HG03159 (cell line): ENCODE results near the gene NEK1.
A peak's percentile ranks its signal among the peaks of the same experiment; 100 is the strongest.
"Not testable (repeated sequence)": the region's sequence is repeated elsewhere in the genome, so short reads cannot be mapped to it uniquely, and the experiment has no call there.

Experiments used
- ATAC-seq: cut with Tn5 transposase; IDR thresholded peaks from one replicate; pipeline ENCODE4 v1.9.1; 2021; ENCODE audit warnings: mild to moderate bottlenecking, moderate library complexity; ENCODE audit not compliant: unreplicated experiment

NEK1 gene

DNA sequence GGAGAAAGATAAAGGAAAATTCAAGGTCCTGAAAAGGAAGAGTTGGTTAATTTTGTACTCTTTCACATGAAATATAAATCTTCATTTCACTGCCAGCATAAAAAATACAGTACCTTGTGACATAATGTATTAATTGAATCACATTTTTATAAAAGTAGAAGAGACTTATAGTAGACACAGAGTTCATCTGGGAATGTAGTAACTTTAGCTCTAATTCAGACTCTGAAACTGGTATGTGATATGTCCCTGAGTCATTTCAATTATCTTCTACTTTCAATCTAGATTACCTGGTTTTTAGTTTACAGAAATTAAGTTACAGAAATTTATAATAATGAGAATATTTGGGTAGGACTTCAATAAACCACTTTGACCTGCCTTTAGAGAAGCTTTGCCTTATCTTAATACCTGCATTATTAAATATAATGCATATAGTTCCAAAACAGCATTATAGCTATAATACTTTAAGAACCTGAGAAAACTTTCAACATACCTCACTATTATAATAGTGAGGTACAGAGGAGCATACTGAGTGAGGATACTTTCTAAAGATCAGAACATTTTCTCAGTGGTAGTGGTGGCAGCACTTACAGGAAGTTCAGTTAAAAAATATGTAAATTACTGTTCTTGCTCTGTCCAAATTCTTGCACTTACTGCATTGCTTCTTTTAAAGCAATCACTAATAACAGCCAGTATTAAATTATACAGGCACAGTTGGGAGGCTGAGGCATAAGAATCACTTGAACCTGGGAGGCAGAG, 11.2 kb downstream of the NEK1 start:
- ATAC-seq = no peak

DNA sequence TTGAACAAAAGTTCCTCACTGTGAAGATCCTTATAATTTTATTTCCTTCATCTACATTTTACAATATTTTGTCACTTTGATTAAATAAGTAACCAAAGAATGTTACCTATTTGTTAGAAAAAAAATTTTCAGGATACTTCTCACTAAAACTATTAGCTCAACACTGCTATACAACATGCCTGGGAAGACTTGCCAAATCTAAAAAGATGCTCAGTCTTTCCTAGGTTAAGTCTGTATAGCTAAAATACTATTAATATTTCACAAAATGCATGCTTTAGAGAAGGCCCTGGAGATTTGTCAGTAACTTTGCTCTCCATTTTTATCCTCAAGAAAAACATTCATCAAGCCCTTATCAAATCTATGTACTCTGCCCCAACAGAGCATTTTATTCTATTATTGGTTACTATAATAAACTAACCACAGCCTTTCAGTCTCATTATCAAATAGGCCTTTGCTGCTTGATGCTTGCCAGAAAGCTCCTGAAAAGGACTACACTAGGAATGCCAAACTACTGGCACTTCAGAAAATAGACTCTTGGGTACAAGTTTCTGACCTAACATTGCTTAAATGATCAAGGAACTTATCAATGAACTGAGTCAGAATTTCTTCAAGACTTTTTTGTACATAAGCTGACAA, 17.7 kb downstream of the NEK1 start:
- no peak for ATAC-seq

DNA sequence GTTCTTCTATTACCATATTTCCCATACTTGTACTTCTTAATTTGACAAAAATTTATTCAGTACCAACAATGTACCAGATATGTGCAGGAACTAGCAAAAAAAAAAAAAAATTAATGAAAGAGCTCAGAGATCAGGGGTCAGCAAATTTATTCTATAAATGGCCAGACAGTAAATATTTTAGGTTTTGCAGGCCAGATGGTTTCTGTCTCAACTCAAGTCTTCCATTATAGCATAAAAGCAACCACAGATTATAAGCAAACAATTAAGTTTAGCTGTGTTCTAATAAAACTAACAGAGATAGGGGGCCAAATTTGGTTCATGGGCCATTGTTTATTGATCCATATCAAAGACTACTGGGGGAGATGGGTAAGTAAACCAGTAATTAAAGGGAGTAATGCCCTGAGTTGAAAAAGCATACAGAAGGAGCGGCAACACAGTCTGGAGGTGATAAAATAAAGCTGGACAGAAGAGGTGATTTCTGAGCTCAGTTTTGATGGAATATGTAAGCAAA, 19.3 kb downstream of the NEK1 start:
- ATAC-seq = no peak

DNA sequence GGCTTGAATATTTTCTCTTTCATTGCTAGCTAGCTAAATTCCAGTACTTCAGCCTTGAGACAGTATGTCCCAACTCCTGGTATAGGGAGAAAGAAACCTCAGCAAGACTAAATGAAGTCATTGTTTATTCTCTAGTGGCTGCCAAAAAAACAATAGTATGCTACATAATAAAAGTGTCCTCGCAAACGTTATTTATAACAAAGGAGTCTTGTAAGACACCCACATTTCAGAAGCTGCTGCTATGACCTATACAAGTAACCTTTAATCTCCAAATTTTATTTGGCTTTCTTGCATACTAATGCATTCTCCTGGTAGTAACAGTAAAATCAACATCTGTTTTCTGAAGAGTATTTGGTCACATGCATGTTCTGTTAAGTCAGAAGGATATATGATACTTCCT, 28.8 kb downstream of the NEK1 start:
- ATAC-seq = no peak

DNA sequence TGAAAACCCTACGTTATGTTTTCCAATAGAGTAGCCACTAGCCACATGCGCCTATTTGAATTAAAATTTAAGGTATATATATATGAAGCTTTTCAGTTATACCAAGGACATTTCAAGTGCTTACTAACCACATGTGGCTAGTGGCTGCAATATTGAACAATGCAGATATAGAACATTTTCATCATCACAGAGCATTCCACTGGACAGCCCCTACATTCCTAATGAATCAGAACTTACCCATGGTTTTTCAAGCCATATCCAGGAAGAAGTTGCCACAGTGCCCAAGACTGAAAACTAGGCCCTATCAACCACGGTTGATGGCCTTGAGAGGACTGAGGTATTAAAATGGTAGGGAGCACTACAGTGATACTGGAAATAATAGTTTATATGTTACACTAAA, 29.7 kb downstream of the NEK1 start:
- peak; percentile 7 for ATAC-seq

DNA sequence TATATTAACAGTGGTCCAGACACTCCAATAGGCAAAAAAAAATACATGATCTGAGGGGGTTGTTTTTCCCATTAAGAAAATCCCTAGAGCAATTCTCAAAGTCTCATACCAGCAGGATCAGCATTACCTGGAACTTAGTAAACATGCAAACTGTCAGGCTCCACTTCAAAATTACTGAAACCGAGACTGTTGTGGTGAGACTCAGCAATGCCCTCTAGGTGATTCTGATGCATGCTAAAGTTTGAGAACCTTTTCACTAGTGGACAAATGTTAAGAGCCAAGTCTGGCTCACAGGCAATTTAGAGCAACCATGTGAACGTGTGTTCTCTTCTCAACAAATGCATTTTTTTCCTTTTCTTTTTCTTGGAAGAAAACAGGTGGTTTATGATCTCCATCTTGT, 30.2 kb downstream of the NEK1 start:
- peak; percentile 82 for ATAC-seq

DNA sequence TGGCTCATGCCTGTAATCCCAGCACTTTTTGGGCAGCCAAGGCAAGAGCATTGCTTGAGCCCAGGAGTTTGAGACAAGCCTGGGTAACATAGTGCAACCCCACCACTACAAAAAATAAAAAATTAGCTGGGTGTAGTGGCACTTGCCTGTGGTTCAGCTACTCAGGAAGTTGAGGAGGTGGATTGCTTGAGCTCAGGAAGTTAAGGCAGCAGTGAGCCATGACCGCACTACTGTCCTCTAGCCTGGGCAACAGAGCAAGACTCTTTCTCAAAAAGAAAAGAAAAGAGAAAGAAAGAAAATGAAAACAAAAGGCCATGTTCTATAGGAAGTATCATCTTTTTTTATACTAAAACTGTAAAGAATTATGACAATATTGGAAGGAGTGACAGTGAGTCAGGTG, 38.5 kb downstream of the NEK1 start:
- peak; percentile 52 for ATAC-seq

DNA sequence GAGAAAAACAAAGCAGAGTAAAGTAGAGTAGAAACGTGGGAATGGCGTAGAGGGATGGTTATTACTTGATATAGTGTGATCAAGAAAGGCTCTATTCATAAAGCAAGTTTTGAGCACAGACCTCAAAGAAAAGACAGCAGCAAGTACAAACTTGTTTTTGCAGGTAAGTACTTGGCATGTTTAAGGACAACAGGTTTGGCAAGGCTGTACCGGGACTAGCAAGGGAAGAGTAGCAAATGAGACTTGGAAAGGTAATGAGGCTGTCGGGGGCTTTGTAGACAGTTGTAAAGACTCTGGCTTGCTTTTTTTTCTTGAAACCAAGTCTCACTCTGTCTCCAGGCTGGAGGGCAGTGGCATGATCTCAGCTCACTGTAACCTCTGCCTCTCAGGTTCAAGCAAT, 40.9 kb downstream of the NEK1 start:
- ATAC-seq = no peak

DNA sequence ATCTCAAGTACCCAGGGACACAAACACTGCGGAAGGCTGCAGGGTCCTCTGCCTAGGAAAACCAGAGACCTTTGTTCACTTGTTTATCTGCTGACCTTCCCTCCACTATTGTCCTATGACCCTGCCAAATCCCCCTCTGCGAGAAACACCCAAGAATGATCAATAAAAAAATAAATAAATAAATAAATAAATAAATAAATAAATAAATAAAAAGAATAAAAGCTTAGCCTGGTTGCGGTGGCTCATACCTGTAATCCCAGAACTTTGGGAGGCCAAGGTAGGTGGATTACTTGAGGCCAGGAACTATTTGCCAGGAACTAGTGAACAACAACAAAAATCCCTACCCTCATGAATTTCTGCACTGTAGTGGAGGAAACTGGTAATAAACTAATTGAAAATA, 41.4 kb downstream of the NEK1 start:
- not testable (repeated sequence) for ATAC-seq

DNA sequence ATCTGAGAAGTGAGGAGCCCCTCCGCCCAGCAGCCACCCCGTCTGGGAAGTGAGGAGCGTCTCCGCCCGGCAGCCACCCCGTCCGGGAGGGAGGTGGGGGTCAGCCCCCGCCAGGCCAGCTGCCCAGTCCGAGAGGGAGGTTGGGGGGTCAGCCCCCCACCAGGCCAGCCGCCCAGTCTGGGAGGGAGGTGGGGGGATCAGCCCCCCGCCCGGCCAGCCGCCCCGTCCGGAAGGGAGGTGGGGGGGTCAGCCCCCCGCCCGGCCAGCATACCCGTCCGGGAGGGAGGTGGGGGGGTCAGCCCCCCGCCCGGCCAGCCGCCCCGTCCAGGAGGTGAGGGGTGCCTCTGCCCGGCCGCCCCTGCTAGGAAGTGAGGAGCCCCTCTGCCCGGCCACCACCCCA, 42.1 kb downstream of the NEK1 start:
- ATAC-seq = not testable (repeated sequence)

DNA sequence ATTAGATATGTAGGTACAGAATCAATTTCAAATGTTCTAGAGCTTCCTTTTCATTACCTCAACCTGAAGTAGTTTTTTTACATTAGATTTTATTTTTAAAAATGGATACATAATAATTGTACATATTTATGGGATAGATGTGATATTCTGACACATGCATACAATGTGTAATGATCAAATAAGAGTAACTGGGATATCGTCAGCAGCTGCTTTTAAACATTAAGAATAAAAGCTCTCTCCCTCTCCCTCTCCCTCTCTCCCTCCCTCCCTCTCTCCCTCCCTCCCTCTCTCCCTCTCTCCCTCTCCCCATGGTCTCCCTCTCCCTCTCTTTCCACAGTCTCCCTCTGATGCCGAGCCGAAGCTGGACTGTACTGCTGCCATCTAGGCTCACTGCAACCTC, 43.2 kb downstream of the NEK1 start:
- ATAC-seq = not testable (repeated sequence)

DNA sequence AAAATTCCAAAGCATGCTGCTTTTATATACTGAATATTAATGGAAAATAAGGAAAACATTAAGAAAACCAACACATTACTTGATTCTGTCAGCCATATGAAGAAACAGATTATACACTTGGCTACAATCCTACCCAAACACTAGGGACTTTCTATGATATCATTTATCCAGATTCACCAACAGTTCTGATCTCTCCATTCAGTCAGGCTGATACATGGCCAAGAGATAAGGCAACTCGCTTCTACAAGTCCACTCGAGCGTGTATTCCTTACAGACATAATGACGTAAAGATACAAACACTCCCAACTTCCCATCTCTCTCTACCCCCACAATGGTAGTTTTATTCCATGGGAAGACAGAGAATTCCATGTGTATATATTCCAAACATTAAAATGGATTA, 44.5 kb downstream of the NEK1 start:
- ATAC-seq = no peak

DNA sequence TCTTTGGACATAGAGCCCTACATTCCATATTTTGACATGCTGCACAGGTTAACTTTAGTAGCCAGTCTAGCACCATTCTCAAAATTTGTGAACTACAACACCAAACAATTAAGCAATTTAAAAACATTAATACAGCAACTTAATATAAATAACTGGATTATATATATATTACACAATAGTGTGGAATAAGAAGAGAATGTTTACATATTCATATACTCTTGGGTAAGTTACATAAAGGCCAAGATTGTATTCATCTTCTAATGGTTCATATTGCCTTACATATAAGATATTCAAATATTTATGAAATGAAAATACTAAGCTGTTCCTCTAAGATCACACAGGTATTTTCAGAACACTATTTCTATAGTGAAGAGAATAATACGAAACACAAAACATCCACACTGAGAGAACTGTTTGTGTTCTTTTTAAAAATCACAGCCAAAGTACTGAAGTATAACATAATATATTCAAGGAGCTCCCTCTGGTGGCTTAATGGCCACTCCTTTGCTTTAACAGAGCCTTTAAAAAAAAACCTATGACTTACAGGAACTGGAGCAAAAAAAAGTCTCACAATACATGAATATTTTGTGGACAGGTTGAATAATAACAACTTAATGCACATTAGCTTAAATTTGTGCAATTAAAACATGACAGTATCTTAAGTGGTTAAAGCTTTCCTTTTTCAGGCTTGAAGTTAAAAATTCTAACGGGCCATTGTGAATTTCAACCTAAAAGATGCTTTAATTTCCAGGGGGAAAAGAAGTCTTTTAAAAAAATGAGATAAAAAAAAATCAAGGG, 46.2 kb downstream of the NEK1 start:
- ATAC-seq = peak; percentile 94

DNA sequence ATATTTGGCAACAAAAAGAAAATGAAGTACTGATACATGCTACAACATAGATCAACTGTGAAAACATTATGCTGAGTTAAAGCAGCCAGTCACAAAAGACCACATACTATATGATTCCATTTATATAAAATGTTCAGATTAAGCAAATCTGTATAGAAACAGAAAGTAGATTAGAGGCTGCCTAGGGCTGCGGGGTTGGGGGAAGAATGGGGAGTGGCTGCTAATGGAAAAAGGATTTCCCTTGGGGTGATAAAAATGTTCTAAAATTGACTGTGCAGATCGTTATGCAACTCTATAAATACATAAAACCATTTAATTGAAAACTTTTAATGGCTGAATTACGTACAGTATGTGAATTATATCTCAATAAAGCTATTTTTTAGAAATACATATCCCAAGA, 46.8 kb downstream of the NEK1 start:
- ATAC-seq = no peak

DNA sequence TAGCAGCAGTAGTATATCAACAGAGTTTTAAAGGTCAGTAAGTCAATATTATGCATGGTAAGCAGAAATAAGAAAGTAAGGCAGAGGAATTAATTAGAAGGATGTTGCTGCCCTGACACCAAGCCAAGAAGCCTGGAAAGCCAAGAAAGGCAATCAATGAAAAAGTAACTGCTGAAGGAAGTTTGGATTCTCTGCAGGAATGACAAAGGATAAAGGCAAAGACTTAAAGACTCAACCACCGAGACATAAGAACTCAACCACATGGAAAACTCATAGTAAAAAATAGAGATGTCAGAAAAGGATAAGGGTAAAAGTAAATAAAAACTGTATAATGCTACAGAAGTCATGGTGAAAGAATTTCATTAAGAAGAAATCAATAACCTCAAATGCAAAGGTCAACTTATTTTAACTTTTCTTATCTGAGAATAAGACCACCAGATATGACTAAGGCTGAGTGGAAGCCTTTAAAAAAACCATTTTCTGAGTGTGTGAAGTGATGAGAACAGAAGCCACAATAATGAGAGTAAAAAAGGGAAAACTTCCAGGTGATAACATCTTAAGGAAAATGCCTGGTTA, 55.2 kb downstream of the NEK1 start:
- no peak for ATAC-seq

DNA sequence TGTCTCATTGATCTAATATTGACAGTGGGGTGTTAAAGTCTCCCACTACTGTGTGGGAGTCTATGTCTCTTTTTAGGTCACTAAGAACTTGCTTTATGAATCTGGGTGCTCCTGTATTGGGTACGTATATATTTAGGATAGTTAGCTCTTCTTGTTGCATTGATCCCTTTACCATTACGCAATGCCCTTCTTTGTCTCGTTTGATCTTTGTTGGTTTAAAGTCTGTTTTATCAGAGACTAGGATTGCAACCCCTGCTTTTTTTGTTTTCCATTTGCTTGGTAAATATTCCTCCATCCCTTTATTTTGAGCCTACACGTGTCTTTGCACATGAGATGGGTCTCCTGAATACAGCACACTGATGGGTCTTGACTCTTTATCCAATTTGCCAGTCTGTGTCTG, 65.8 kb downstream of the NEK1 start:
- ATAC-seq = not testable (repeated sequence)

DNA sequence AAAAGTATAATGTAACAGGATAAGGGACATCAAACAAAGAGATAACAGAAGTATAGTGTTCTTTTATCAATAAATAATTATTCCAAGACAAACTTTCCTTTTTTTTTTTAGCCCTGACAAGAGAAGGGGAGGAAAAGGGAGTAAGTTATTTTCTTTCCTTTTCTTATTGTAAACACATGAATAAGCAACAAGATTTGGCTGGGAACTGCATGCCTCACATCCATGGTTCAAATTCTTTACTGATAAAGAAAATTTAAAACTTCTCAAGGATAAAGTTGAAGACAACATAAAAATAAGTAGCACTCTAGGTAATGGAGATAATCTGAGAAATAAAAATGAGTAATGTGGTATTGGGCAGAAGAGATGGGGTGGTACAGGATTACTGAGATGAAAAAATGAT, 71.6 kb downstream of the NEK1 start:
- ATAC-seq = no peak

DNA sequence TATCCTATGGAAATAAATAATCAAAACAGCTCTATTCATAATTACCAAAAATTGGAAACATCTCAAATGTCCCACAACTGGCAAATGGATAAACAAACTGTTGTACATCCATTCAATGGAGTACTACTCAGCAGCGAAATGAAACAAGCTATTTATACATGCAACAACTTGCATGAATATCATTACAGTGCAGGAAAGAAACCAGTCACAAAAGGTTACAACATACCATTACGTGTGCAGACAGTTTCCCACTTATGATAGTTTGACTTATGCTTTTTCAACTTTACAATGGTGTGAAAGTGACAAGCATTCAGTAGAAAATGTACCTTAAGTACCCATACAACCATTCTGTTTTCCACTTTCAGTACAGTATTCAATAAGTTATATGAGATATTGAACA, 82.3 kb downstream of the NEK1 start:
- ATAC-seq = no peak

DNA sequence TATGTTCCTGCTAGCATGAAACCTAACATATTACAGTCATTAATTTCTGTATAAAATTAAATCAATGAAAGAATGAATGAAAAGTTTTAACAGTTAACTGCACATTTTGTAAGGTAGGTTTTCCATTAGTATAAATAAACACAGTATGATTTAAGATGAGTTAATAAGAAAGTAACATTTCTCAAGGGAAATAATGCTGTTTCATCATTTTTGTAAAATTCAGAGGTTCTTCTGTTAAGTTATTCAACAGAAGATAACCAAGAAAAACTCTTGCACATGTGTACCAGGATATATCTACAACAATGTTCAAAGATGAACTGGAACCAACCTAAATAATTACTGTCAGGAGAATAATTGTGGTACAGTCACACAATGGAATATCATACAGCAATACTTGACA, 88.6 kb downstream of the NEK1 start:
- ATAC-seq = no peak

DNA sequence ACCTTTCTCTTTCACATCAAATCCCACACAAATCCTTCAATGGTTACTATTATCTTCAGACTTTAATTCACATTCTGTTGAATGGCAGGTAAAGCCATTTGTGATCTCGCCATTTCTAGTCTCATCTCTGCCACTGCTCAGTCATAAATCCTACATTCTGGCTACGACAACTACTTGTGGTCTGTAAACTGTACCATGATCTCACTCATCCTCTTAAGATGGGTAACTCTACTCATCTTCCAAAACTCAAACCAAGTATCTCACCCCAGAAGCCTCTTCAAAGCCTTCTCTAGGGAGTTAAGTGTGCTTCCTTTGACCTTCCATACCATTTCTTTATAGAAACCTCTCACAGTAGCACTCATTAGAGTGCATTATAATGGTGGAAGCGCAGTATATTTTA, 101.8 kb downstream of the NEK1 start:
- no peak for ATAC-seq

DNA sequence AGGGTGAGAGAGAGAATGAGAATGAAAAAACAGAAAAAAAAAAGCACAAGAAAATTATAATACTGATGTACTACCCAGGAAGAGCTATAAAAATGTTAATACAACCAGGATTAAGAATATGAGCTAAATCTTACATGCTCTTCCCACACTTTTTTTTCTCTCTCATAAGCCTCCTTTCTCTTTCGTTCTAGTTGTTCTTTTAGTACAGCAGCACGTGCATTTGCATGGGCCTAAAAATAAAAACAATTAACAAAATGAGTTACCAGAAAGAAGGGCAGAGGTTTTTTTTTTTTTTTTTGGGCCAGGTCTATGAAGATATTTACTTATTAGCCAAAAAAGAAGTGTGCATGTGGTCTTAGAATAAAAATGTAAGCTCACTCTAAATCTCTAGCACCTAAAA, 105.5 kb downstream of the NEK1 start:
- ATAC-seq = no peak
